Measurements from ENCODE around the gene LRP1B.

LRP1B gene

DNA sequence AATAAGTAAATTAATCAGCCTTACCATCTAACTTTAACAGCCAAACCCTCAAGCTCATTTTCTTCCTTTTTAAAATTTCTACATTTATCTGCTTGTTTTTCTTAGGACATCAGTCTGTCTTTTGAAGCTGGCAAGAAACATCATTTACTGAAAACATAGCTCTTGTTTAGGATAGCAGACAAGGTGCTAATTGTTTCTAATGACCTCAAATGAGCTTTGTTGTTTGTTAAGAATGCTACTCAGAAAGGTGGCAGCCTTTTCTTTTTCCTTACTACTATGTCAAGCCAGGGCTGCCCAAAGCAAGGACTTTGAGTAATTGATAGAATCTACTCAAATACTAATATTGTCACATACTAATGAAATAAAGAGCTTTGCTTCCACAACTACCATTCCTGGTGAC is 171.8 kb downstream of the LRP1B start:
- no peaks in the 10 kb centered on the region for H3K9me3 ChIP-seq
- H3K36me3 ChIP-seq: no peaks in the 10 kb centered on the region
- H3K4me3 ChIP-seq (ENCODE audit: low read depth, low read length): no peak overlapping the region
- no peaks in the 10 kb centered on the region for H3K4me1 ChIP-seq
- H3K27me3 ChIP-seq: no peaks in the 10 kb centered on the region
- TF ChIP-seq, protein P1, sequence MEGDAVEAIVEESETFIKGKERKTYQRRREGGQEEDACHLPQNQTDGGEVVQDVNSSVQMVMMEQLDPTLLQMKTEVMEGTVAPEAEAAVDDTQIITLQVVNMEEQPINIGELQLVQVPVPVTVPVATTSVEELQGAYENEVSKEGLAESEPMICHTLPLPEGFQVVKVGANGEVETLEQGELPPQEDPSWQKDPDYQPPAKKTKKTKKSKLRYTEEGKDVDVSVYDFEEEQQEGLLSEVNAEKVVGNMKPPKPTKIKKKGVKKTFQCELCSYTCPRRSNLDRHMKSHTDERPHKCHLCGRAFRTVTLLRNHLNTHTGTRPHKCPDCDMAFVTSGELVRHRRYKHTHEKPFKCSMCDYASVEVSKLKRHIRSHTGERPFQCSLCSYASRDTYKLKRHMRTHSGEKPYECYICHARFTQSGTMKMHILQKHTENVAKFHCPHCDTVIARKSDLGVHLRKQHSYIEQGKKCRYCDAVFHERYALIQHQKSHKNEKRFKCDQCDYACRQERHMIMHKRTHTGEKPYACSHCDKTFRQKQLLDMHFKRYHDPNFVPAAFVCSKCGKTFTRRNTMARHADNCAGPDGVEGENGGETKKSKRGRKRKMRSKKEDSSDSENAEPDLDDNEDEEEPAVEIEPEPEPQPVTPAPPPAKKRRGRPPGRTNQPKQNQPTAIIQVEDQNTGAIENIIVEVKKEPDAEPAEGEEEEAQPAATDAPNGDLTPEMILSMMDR (IDR thresholded peaks at IDR 0.05; ENCODE audit: low read depth, low read length): no peak
- DNase-seq: no peak

DNA sequence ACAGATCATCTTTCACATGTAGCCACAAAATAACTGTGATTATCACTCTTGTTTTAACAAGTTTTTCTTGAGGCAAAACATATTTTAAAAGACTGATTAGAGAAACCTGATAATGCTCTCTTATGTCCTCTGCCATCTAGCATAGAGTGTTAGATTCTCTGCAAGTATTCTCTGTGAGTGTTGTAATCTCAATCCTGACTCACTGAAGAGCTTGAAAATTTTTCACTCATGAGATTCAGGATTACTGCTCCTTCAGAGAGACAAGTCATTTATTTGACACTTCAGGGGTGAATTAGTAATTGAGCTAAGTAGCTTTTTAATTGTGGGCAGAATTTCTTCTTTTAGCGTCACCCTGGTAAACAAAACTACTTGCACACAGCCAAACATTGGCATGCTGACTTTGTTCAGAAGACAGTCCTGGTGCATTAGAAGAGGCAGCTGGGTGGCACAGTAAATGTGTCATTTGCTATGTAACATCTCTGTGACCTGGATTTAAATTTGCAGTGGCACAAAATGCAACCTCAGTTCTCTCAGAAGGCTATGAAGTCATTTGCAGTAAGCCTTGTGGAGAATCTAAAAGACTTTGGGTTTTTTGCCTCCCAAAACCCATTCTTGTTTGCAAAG is 172.9 kb downstream of the LRP1B start:
- no peaks in the 10 kb centered on the region for H3K9me3 ChIP-seq

DNA sequence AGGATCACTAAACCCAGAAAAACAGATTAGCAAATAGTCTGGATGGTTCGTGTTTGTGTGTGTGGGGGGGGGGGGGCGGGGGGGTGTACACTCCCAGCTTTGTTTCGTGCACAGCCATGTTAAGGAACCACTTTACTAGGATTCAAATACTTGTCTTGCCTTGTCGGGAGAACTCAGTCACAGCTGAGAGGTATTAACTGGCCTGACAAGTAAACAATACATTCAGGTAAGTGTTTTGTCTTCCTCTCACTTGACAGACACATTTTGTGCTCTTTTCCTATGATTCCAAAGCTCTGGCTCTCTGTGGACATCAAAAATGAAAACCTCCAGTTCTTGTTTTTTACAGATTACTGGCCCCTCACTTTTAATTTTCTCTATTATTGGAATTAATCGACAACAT is 173.5 kb downstream of the LRP1B start:
- no peak for DNase-seq
- Histone ChIP-seq H3K27me3 (no peaks in the 10 kb centered on the region), H3K9me3 (no peaks in the 10 kb centered on the region), H3K36me3 (no peaks in the 10 kb centered on the region), H3K4me3 (ENCODE audit: low read depth, low read length) (no peak overlapping the region), H3K4me1 (no peaks in the 10 kb centered on the region)
- TF ChIP-seq, protein P1 (IDR thresholded peaks at IDR 0.05; ENCODE audit: low read depth, low read length): no peak

More for the DNA sequence above, 172.9 kb downstream of the LRP1B start:
- no peak overlapping the region for H3K4me3 ChIP-seq (ENCODE audit: low read depth, low read length)
- TF ChIP-seq, protein P1 (IDR thresholded peaks at IDR 0.05; ENCODE audit: low read depth, low read length): no peak
- H3K36me3 ChIP-seq: no peaks in the 10 kb centered on the region
- DNase-seq: no peak
- no peaks in the 10 kb centered on the region for H3K4me1 ChIP-seq
- H3K27me3 ChIP-seq: no peaks in the 10 kb centered on the region

DNA sequence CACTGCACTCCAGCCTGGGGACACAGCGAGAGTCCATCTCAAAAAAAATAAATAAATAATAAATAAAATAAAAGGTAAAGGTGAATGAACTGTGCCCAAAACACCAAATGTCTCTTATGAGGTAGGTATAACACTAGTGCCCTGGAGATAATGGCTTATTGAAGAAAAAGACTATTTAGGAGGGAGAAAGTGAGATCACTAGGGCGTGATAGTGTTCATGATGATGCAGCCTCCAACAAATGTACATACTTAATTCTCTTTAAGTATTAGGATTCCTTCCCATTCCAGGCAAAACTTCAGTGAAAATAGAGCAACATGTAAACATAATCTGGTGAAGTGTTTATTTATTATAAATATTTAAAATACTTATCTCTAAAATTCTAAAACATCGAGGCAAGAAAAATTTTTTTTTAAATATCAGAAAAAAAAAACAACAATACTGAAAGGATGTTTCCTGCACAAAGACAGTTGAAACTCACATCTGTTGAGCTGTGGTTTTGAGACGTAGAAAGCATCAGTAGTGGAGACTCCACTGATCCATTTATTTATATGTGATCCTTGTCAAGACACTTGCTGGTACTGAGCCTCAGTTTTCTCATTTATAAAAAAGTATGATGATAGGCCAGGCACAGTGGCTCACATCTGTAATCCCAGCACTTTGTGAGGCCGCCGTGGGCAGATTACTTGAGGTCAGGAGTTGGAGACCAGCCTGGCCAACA is 183.3 kb downstream of the LRP1B start:
- DNase-seq: no peak
- H3K9me3 ChIP-seq: no peaks in the 10 kb centered on the region
- no peak overlapping the region for H3K4me3 ChIP-seq (ENCODE audit: low read depth, low read length)
- no peaks in the 10 kb centered on the region for H3K4me1 ChIP-seq
- H3K27me3 ChIP-seq: no peaks in the 10 kb centered on the region
- TF ChIP-seq, protein P1 (IDR thresholded peaks at IDR 0.05; ENCODE audit: low read depth, low read length): no peak
- H3K36me3 ChIP-seq: no peaks in the 10 kb centered on the region

DNA sequence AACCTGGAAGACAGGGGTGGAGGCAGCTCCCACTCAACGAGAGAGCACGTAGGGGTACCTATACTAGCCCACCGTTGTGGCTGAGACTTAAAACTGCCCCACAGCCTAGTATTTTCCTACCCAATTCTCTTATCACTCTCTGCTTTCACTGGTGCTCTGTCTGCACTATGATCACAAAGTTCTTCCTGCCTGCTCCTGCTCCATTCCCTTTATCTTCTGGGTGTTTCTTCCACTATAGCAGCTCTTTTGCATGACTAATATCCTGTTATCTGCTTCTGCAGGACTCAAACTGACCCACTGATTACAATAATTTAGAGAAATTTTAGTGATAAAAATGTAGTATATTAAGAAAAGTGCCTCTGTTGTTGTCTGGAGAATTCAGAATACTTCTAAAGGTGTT is 184.8 kb downstream of the LRP1B start:
- TF ChIP-seq, protein P1 (IDR thresholded peaks at IDR 0.05; ENCODE audit: low read depth, low read length): no peak

DNA sequence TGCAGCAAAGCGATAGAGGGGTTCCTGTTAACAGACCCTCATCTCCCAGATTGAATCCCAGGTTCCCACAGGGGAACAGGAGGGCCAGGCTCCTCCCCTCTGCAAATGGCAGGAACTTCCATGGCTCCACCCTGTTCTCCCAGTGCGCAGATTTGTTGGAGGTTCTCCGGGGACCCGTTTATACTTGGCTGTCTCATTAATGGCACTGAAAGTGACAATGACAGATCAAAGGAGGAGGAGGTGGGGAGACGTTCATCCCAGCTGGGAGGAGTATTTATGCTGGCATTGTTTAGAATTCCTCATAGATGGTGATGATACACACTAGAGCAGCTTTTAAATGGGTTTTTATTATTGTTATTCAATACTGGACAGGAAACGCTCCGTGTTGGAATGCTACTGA is 186.9 kb downstream of the LRP1B start:
- no peak for DNase-seq
- TF ChIP-seq, protein P1 (IDR thresholded peaks at IDR 0.05; ENCODE audit: low read depth, low read length): no peak
- Histone ChIP-seq H3K27me3 (no peaks in the 10 kb centered on the region), H3K9me3 (no peaks in the 10 kb centered on the region), H3K36me3 (no peaks in the 10 kb centered on the region), H3K4me1 (no peaks in the 10 kb centered on the region), H3K4me3 (ENCODE audit: low read depth, low read length) (no peak overlapping the region)

More for the DNA sequence above, 184.8 kb downstream of the LRP1B start:
- no peaks in the 10 kb centered on the region for H3K36me3 ChIP-seq
- no peak for DNase-seq
- H3K9me3 ChIP-seq: no peaks in the 10 kb centered on the region
- H3K27me3 ChIP-seq: no peaks in the 10 kb centered on the region
- no peak overlapping the region for H3K4me3 ChIP-seq (ENCODE audit: low read depth, low read length)
- no peaks in the 10 kb centered on the region for H3K4me1 ChIP-seq
